ENCODE measurements around the gene RELA. TPM values are rescaled to one million over a fixed set of nuclear protein-coding genes. Genes with fewer than 3 reads are reported as not detected.

RELA gene
- total RNA-seq, 1 donor from 2014 or later: 64.8 TPM

- H3K27ac Mint-ChIP-seq: no peak overlapping the region
- no peaks in the 10 kb centered on the region for H3K9me3 Mint-ChIP-seq
- H3K36me3 Mint-ChIP-seq: no peaks in the 10 kb centered on the region
- no peak overlapping the region for H3K4me3 Mint-ChIP-seq
- H3K4me1 Mint-ChIP-seq (ENCODE audit: unreplicated experiment): peaks cover 17% of the 10 kb centered on the region
- TF ChIP-seq, protein P1, sequence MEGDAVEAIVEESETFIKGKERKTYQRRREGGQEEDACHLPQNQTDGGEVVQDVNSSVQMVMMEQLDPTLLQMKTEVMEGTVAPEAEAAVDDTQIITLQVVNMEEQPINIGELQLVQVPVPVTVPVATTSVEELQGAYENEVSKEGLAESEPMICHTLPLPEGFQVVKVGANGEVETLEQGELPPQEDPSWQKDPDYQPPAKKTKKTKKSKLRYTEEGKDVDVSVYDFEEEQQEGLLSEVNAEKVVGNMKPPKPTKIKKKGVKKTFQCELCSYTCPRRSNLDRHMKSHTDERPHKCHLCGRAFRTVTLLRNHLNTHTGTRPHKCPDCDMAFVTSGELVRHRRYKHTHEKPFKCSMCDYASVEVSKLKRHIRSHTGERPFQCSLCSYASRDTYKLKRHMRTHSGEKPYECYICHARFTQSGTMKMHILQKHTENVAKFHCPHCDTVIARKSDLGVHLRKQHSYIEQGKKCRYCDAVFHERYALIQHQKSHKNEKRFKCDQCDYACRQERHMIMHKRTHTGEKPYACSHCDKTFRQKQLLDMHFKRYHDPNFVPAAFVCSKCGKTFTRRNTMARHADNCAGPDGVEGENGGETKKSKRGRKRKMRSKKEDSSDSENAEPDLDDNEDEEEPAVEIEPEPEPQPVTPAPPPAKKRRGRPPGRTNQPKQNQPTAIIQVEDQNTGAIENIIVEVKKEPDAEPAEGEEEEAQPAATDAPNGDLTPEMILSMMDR (conservative IDR thresholded peaks at IDR 0.05): no peak
- DNase-seq (ENCODE audit: extremely low spot score, unreplicated experiment): no peak
- no peaks in the 10 kb centered on the region for H3K27me3 Mint-ChIP-seq
These were observed 15.6 kb downstream of the RELA start for GRCh38 chr11:65646958-65647701.

GRCh38 chr11:65646288-65646957, 16.3 kb downstream of the RELA start:
- TF ChIP-seq, protein P1 (conservative IDR thresholded peaks at IDR 0.05): no peak
- H3K27me3 Mint-ChIP-seq: peaks cover 3% of the 10 kb centered on the region
- no peaks in the 10 kb centered on the region for H3K36me3 Mint-ChIP-seq
- no peak overlapping the region for H3K27ac Mint-ChIP-seq
- H3K4me1 Mint-ChIP-seq (ENCODE audit: unreplicated experiment): peaks cover 10% of the 10 kb centered on the region
- DNase-seq (ENCODE audit: extremely low spot score, unreplicated experiment): no peak
- H3K4me3 Mint-ChIP-seq: no peak overlapping the region
- no peaks in the 10 kb centered on the region for H3K9me3 Mint-ChIP-seq

GRCh38 chr11:65645710-65646109, 17.0 kb downstream of the RELA start:
- DNase-seq (ENCODE audit: extremely low spot score, unreplicated experiment): no peak
- Mint-ChIP-seq H3K27me3 (peaks cover 3% of the 10 kb centered on the region), H3K4me1 (ENCODE audit: unreplicated experiment) (peaks cover 9% of the 10 kb centered on the region), H3K4me3 (peak overlapping the region; percentile 28), H3K9me3 (no peaks in the 10 kb centered on the region), H3K27ac (peak overlapping the region; percentile 58), H3K36me3 (no peaks in the 10 kb centered on the region)
- TF ChIP-seq, protein P1 (conservative IDR thresholded peaks at IDR 0.05): no peak

DNA sequence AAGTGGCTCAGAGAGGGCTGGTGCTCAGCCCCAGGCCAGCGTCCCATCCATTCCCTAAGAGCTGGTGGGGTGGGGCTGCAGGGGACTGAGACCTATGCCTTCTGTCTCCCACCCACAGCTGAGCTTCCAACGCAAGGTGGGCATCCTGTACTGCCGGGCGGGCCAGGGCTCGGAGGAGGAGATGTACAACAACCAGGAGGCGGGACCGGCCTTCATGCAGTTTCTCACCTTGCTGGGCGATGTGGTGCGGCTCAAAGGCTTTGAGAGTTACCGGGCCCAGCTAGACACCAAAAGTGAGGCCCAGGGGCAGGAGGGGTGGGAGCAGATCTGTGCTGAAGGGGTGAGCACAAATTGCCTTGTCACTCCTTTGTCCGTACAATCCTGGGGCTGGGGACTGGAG, 17.9 kb downstream of the RELA start:
- Mint-ChIP-seq H3K27me3 (peaks cover 3% of the 10 kb centered on the region), H3K9me3 (no peaks in the 10 kb centered on the region), H3K4me3 (no peak overlapping the region), H3K36me3 (no peaks in the 10 kb centered on the region), H3K4me1 (ENCODE audit: unreplicated experiment) (peaks cover 9% of the 10 kb centered on the region), H3K27ac (no peak overlapping the region)
- no peak for DNase-seq (ENCODE audit: extremely low spot score, unreplicated experiment)
- TF ChIP-seq, protein P1 (conservative IDR thresholded peaks at IDR 0.05): no peak

- H3K27ac Mint-ChIP-seq: no peak overlapping the region
- peaks cover 9% of the 10 kb centered on the region for H3K4me1 Mint-ChIP-seq (ENCODE audit: unreplicated experiment)
- DNase-seq (ENCODE audit: extremely low spot score, unreplicated experiment): no peak
- H3K4me3 Mint-ChIP-seq: peak overlapping the region; percentile 69
- H3K9me3 Mint-ChIP-seq: no peaks in the 10 kb centered on the region
- TF ChIP-seq, protein P1 (conservative IDR thresholded peaks at IDR 0.05): no peak
- H3K27me3 Mint-ChIP-seq: peaks cover 3% of the 10 kb centered on the region
- H3K36me3 Mint-ChIP-seq: no peaks in the 10 kb centered on the region
These were observed 18.7 kb downstream of the RELA start for GRCh38 chr11:65643971-65644370.

Measured in type B pancreatic cell (in vitro differentiated cells).